GM19351 (cell line): ENCODE results near the gene PEPD.

Experiments
- ATAC-seq: cut with Tn5 transposase; IDR thresholded peaks from one replicate; pipeline ENCODE4 v1.9.1; 2021; ENCODE audit warnings: mild to moderate bottlenecking, moderate library complexity; ENCODE audit not compliant: unreplicated experiment

Gene PEPD

DNA sequence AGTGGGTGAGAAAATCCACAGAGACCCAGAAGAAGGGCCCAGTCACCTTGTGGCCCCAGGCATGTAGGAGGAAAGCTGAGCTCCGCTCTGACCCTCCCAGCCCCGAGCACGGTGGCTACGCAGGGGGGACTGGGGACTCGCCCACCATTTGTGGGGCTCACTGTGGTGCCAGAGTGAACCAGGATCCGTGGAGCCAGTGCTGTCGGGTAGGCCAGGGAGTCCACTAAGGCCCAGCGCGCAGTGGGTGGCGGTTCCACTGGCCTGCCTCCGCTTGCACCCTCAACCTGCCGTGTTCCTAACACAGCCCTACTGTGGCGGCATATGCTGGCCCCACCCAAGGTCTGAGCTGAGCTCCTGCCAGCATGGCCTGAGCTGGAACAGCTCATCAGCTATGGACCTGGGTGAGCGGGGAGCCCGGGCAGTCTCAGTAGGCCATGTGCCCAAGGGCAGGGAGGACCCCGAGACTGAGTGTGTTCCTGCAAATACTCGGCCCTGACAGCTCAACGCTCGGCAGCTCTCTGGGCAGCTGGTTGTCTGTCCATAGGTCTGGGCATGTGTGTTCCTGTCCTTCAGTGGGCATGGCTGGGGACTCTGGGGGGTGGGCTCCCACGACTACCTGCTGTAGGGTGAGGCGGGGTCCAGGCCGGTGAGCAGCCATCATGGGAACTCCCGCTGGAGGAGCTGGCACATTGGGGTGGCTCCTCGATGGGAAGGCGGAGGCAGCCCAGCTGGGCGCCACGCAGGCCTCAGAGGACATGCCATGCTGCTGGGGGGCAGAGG, 111.5 kb downstream of the PEPD start:
- no peak for ATAC-seq

DNA sequence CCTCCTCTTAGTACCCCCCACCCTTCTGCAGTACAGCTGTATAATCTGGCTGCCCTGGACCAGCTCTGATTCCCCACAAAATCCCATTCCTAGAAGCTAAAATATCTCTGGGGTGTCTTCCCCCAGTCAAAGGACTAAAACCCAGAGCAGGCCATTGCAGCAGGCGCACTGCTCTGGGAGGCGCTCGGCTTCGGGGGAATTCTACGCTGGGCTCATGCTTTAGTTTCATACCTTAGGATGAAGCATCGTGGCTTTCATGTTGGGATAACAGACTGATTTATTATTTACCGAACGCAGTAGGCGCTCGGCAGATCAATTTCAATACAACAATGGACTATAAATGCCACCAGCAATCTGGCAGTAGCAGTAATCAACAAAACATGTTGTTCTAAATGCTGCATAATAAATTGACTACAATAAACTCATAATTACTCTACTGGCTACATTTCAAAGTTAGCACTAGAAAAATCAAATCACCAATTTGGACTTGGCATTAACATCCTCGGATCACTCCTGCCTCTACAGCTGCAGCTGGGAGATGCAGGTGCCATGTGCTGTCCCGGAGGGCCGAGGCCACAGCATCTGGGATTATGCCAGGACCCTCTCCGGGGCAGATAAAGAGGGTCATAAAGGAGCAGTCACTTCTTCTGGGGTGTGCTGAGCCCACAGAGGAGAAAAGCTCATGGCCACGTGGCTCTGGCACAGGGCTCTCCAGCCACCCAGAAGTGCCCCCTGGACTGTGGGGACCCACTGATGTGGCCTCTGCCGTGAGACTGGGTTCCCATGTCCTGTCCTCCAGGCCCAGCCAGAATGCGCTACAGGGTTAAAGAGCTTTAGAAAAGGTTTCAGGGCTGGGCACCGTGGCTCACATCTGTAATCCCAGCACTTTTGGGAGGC, 112.8 kb downstream of the PEPD start:
- ATAC-seq: no peak

DNA sequence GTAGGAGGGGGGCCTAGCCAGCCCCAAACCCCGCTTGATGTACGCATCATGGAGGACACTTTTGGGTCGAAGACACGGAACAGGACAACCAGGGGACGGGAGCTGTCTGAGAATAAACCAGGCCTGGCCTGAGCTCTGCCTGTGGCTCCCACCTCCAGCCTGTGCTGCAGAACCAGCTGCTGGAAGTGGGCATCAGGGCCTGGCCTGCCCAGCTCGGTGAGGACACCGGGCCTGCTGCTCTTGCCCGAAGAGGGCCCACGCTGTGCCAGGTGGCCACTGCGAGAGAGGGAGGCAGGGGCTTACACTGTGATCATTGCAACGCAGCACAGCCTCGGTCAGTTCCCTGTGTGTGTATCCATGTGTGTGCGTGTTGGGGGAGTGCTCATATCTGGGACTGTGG, 113.5 kb downstream of the PEPD start:
- no peak for ATAC-seq

DNA sequence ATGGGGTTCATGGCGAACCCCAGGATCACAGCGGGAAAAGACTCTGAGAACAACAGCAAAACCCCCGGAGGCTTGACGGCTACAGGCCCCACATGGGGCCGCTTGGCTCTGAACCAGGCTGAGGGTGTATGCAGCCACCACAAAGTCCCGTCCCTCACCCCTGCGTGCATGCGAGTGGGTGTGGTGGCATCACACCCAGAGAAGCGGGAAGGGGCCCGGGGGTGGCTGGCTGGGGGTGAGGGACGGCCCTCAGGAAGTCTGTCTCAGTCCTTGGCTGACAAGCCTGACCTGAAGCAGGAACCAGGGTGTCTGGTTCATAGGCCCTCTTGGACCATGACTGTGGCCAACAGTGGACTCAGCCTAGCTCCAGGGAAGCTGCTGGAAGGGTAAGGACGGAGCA, 113.9 kb downstream of the PEPD start:
- no peak for ATAC-seq

DNA sequence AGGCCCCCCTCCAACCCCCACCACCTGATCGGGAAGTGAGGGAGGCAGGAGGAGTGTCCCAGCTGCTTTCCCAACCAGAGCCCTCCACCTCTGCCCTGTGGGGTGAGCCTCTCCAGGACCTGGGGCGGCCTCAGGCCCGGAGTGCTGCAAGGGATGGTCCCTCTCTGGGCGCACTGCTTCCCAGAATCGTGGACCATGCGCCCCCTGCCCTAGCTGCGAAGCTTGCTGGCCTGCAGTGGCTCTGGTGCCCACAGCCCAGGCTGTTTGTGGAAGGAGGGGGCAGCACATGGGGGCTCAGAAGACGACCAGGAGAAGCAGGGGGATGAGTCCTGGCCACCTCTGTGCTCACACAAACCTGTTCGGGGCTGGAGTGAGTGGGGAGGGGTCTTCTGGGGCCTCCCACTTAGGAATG, 114.4 kb downstream of the PEPD start:
- ATAC-seq: no peak

DNA sequence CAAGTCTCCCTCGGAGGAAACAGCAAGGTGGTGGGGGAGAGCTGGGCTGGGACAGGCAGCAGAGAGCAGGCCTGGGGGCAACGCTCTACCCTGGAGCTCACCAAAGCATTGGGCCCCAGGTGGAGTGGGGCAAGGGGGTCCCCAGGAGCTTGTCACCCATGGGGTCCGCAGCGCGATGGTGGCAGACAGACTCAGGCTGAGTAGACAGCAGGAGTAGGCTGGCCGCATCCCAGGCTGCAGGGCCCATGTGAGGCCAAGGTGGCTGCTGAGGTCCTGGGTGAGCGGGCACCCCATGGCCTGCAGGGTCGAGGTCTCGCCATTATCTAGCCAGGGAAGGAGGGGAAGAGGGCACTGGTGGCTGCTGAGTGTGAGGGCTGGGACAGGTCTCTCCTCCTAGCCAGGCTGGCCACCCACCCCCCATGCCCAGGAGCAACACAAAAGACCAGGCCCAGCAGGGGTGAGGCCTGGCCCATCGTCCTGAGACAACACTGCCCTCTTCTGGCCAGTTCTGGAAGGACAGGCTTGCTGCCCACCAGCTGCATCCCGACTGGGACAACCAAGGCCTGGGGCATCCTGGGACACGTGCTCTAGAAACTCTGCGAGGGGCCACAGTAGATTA, 115.0 kb downstream of the PEPD start:
- ATAC-seq: peak; percentile 67

DNA sequence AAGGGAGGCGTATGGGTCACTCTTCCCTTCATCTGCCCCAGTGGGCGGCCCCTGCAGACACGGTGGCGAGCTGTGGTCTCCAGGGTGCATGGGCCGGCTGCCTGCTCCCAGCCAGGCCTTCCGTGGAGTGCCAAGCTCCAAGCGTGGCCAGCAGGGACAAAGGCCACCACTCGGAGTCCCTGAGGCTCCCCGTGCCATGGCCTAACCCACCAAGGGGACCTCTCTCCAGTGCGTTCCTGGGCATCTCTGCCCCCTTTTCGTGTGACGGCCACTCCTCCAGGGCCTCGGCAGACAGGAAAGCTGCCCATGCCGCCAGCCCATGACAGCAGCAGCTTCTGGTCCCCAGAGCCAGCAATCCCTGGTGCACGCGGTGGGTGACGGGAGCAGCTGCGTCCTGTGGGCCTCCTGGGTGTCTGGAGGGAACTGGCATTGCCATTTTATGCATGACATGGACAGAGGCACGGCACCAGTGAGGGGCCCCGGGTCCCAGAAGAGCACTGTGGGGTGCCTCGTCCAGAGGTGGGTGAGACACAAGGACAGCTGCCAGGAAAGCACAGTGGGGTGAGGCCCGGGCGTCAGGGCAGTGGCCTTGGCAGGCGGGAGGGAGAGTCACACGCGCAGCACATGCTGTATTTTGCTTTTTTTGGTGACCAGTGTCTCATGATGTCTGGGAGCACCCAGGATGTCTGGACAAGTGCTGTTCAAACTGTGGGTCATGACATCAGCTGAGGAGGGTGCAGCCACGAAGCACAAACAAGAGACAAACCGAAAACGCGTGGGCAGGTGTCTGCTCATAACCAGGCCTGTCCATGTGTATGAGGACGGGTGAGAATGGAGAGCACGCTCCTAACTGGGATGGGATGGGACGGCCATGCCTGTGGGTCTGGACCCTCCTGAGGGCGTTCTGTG, 115.8 kb downstream of the PEPD start:
- ATAC-seq: no peak

DNA sequence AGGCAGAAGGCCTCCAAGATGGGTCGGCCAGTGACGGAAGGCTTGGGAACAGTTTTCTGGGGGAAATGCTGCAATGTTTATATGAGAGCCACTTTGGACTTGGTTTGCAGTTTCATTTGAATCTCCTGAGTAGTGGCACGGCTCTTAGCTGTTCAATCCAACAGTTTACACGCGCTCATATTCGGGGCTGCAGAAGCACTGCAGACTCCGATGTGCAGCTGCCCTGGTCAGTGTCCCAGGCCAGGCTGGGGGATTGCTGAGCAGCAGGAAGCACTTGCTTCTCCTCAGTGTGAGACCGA, 116.4 kb downstream of the PEPD start:
- no peak for ATAC-seq

DNA sequence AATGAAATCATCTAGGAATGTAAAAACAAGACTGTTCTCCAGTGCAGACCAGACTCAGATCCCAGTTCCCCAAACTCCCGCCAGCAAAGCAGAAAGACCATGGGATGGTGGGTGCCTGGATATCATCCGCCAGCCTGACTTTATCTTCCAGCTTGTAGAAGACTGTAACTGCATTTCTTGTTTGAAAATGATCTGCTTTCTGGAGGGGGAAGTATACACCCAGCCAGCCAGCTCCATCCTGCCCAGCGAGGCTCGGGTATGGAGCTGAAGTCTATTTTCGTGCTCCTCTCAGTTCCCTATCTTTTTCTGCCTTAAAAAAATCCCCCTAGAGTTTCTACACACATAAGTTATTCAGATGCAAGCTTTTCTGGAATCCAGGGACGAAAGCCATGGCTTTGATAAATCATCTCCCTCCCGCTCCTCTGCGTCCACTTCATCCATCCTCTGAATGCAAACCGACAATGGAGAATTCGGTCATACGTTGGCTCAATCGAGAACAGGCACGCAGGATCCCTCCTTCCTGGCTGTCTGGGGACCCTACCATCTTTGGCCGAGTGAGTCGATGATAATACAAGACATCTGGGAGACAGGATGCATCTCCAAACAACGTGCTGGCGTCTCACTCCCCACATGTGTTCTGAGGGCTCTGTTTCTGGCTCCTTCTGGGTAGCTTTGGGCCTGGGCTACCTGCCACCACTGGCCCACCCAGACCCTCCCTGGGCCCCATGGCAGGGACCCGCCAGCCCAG, 116.9 kb downstream of the PEPD start:
- no peak for ATAC-seq

DNA sequence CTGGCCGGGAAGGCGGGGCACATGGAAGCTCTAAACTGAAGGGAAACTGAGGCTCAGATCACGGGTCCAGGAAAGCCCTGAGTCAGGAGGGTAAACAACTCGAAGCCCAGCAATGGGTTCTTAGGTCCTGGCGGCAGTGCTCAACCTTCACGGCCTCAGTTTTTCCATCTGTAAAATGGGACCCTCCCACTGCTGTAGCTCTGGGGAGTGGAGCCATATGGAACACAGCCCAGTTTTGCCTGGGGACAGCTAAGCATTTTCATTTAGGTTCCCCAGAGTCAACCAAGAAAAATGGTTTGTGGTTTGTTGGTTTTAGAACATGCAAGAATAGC, 117.7 kb downstream of the PEPD start:
- no peak for ATAC-seq

DNA sequence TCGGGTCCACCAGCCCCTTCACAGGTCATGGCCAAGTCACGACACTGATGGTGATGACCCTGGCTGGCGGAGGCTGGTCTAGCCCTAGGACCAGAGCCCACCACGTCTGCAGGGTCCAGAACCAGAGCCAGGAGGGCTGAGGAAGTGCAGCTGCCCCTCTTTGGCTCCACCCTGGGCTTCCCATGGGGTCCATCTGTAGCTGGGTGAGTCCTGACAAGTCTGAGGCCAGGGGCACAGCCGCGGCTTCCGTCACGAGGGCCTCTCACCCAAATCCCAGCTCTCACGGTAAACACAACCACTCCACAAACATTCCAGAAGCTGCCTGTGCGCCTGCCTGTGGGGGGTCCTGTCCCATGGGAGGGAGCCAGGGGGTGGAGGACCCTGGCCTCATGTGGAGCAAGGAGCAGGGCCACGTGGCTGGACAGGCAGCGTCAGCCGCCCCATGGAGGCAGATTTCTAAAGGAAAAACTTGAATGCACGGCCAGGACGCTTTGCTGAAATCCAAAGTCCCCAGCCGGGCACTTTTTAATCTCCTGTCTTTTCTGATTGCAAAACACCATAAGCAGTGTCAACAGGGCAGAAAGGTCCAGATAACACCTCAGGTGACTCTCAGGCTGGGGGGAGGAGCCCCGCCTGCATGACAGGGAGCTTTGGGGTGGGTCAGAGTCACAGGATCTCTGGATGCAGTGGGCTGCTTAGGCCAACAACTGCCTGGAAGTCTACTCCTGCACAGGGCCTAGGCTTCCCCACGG, 118.2 kb downstream of the PEPD start:
- ATAC-seq: no peak

DNA sequence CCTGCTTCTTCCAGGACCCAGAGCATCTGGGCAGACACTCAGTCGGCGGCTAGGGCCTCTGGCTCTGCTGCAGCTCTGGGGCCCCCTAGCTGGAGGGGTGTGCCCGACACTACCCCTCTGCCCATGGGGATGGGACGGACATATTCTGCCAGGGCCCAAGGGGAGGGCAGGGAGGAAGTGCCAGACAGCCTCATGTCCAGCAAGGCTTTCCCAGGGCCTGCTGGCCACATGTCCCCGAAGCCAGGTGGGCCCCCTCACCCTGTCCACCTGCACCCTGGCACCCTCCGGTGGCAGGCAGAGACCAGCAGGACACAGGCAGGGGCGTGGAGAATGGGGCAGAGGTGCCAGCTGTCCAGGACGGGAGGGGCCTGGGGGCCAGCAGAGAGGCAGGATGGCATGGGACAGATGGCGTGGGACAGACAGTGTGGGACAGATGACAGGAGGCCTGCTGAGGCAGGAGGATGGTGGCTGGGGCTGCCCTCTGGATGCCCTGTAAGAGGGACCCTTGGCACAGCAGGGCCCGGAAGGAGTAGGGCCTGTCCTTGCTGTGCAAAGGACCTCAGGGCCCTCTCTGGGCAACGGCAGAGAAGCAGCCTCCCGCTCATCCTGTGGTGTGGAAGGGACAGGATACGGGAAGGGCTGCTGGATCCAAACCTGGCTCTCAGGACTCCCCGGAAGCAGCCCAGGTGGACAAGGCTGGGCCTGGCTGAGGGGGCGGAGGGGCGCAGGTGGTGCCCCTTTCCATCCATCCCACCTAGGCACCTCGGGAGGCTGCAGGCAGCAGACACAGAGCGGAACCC, 119.0 kb downstream of the PEPD start:
- ATAC-seq: no peak

DNA sequence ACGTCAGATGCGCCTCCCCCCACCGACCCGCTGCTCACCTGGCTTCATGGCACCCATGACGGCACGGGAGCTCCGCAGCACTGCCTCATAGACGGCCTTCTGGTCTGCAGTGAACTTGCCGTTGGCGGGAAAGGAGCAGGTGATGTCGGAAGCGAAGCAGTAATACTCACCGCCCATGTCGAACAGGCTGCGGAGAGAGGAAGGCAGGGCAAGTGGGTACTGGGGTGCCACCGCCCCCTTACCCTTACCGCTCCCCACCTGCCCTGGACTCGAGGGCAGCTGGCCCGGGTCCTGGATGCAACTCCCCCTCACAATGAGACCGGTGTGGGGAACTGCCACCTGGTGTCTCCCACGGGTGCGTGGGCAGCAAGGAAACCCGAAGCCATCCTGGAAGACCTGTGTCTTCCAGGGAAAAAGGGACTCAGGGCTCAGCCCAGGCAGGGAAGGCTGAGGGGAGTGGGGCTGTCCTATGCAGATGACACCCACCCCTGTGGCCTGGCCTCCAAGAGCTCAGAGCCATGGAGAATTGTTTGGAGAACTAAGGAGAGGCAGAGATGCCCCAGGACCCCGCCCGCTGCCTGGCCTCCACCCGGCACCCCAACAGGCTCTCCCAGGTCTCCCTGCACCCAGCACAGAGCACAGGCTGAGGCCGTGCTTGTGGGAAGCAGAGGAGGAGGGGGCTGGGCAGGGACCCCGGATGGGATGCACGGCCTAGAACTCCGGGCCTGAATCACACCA, 119.7 kb downstream of the PEPD start:
- no peak for ATAC-seq

DNA sequence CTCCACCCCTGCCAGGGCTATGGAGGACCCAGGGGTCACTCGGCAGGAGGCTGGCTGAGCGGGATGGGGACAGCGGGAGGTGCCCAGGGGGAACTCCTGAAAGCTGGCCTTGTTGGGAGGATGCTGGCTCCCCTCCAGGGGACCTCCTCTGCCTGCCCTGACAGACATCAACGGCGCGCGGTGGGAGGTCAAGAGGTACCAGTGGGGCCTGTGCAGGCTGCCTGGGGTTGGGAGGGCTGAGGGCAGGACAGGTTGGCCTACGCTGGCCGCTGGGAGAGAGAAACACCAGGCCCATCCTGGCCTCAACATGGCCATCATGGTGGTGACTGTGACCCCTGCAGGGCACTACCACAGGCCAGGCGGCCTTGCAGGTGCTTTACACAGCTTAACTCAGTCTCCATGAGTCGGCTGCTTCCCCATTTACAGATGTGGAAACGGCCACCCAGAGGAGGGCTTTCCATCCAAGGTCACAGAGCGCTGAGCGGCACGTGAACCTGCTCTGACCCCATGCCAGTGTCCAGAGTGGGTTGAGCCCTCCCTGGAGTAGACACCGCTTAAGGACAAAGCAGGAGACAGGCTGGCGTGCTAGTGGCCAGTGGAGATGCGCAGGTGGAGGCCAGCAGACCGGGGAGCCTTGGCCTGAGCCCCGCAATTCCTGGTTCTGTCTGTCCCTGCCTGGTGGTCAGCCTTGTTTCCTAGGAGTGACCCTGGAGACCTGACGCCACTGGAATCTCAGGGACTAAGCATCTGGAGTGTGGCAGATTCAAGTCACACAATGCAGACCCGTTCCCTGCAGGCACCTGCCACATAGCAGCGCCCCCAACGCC, 120.5 kb downstream of the PEPD start:
- ATAC-seq: no peak

DNA sequence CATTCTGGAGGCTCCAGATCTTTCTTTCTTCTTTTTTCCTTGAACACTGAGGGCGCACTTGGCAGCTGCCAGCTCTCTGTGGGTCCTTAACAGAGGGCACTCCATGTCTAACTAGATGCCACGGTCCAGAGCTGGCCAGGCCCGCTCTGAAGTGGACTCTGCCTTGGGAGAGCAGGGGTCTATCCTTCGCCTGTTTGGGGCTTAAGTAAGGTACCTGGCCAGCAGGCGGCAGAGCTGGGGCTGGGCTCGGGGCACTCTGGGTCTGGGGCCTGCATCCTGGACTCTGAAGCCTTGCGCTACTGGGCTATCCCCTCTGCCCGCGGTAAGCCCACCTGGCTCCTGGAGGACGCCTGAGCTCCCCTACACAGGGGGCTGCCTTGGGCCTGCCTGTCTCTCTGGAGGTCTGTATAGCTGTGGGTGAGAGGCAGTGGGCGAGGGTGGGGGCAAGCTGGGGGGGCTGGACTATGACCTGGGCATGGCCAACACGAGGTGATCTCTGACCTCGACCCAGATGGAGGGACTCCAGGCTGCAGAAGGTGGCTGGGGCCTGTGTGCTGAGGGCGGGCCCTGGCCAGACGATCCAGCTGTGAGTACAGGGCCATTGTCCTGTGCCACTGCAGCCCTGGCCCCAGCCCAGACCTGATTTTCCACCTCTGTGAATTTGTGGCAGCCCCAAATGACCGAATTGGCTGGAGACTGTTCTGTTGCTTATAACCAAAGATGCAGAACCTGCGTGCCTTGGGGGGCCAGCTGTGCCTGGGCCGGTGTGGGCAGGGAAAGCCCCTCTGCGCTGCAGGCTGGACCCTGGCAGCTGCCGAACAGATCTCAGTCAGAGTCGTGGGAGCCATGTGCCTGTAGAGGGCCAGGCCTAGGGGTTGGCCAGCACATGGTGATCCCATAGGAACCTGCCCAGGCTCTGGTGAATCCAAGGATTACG, 121.6 kb downstream of the PEPD start:
- ATAC-seq: no peak

DNA sequence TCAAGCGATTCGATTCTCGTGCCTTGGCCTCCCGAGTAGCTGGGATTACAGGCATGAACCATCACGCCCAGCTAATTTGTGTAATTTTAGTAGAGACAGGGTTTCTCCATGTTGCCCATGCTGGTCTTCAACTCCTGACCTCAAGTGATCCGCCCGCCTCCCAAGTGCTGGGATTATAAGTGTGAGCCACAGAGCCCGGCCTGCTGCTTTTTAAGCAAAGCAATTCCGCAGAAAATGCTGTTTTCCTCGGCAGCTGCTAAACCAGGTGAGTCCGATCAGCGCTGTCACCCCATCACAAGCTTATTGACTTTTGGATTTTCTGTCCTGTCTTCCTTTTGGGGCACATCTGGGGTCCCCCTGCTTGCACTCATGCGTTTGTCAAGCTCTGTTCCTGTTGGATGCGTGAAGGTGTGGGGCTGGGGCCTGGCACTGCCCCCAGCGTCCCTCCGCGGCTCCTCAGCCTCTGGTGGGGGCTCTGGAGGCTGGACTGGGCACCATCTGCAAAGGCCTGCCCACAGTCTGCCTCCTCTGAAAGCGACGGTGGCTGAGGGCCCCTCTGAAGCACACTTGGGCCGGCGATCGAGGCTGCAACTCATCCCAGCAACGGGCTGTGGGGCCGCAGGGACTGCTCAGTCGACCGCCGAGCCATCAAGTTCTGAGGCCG, 122.4 kb downstream of the PEPD start:
- ATAC-seq: no peak
